ENCODE measurements around the gene PSME2.

DNA sequence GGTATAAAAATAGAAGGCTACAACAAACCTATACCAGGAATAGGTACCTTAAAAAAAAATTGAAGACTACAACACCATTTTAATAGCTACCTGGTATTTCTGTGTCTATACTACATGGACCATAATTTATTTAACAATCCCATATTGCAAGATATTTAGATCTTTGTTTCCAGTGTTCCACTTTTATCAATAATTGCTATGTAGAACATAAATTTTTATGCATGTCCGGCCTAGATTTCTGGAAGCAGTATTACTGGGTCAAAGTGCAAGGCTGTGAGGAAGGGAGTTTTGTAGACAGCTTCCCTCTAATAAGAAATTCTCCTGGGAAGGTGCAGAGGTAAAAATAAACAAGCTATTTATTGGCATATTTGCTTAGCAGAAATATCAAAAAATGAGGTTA lies 35.9 kb downstream of the PSME2 start:
- TF ChIP-seq CTCF (conservative IDR thresholded peaks at IDR 0.05 in 1 of 2, IDR thresholded peaks at IDR 0.05 in 1 of 2; ENCODE audit: extremely low read depth in 1 of 2, insufficient read depth in 1 of 2, low read depth in 1 of 2, low read length in 2 of 2) (no peak), EZH2 (IDR thresholded peaks at IDR 0.05; ENCODE audit: borderline replicate concordance, low read length) (no peak)

All from mammary epithelial cell (primary cell).